Measurements from ENCODE around the gene CEP43. TPM values are rescaled to one million over a fixed set of nuclear protein-coding genes. Genes with fewer than 3 reads are reported as not detected.

Gene CEP43
- total and polyA plus RNA-seq, 2 of the 8 experiments (the other 6 are each of a cell fraction or from before 2014, with no cell fraction given), result 12.0 to 31.2 TPM

GRCh38 chr6:166956444-166957086 is 42.6 kb upstream of the CEP43 start, which contains the start of gene RNASET2 (continued):
- TF ChIP-seq SUZ12 (IDR thresholded peaks at IDR 0.05; ENCODE audit: low read length), result no peak
- peak; percentile 86; the same call in 1 of the 2 replicates for TF ChIP-seq RBBP5 (IDR thresholded peaks at IDR 0.05; ENCODE audit: borderline replicate concordance, low read depth, low read length)
- TF ChIP-seq EZH2 (IDR thresholded peaks at IDR 0.05; ENCODE audit: low read depth, low read length, severe bottlenecking), result no peak
- no peak for TF ChIP-seq SP4 (IDR thresholded peaks at IDR 0.05; ENCODE audit: low read length)
- TF ChIP-seq KDM1A (IDR thresholded peaks at IDR 0.05; ENCODE audit: borderline replicate concordance, low read length), result no peak
- TF ChIP-seq FOSL1 (IDR thresholded peaks at IDR 0.05; ENCODE audit: insufficient read depth, low read depth, low read length), result no peak
- TF ChIP-seq TBP (IDR thresholded peaks at IDR 0.05; ENCODE audit: low read depth, low read length), result no peak
- TF ChIP-seq CBX8 (IDR thresholded peaks at IDR 0.05; ENCODE audit: borderline replicate concordance, low read depth, low read length), result no peak
- no peak for TF ChIP-seq BCL11A (IDR thresholded peaks at IDR 0.05; ENCODE audit: low read depth in 2 of 2, low read length in 2 of 2)
- TF ChIP-seq ZNF274 (IDR thresholded peaks at IDR 0.05; ENCODE audit: borderline replicate concordance, extremely low read depth, low read length), result no peak
- TF ChIP-seq POLR2A (IDR thresholded peaks at IDR 0.05; ENCODE audit: control extremely low read depth in 1 of 2, low read depth in 2 of 2, low read length in 2 of 2), result no peak; a peak in 1 of 3 replicates
- TF ChIP-seq HDAC2 (IDR thresholded peaks at IDR 0.05; ENCODE audit: borderline replicate concordance in 1 of 2, low read depth in 2 of 2, low read length in 2 of 2), result peak; percentile 19 to 47; a peak in 1 of 4 replicates
- no peak for TF ChIP-seq EGR1 (IDR thresholded peaks at IDR 0.05; ENCODE audit: borderline replicate concordance, low read depth, low read length)
